Measurements from ENCODE around the gene PTGR3. TPM values are rescaled to one million over a fixed set of nuclear protein-coding genes. Genes with fewer than 3 reads are reported as not detected.

Gene PTGR3
- total and polyA plus RNA-seq, 4 donors = 6.8 to 18.7 (median 11.4) TPM

- H3K4me1 ChIP-seq (ENCODE audit: control insufficient read depth in 4 of 4, insufficient read depth in 4 of 4, low read length in 3 of 4) = peaks cover 0 to 7% (median 5%) of the 10 kb centered on the region in 4 donors
- DNase-seq (ENCODE audit: low spot score) = no peak
- 79% methylated on average over 4 of the region's 4 CpGs for WGBS
- H3K27me3 ChIP-seq (ENCODE audit: control insufficient read depth in 4 of 4, insufficient read depth in 4 of 4, low read length in 3 of 4) = no peaks in the 10 kb centered on the region
- H3K36me3 ChIP-seq (ENCODE audit: control insufficient read depth in 4 of 4, insufficient read depth in 3 of 4, low read depth in 1 of 4, low read length in 3 of 4) = peaks cover 0 to 18% (median 4%) of the 10 kb centered on the region in 4 donors
- no peak for TF ChIP-seq CTCF (IDR thresholded peaks at IDR 0.05; ENCODE audit: low read depth, low read length, missing input control)
- no peak for TF ChIP-seq RAD21 (IDR thresholded peaks at IDR 0.05)
- no peak for TF ChIP-seq RXRA (IDR thresholded peaks at IDR 0.05)
- H3K27ac ChIP-seq (ENCODE audit: low read depth in 1 of 2, low read length in 2 of 2) = no peak overlapping the region
- no peaks in the 10 kb centered on the region for H3K9me3 ChIP-seq (ENCODE audit: control insufficient read depth in 4 of 4, low read length in 3 of 4)
- H3K9ac ChIP-seq (ENCODE audit: low read depth in 1 of 2, low read length in 2 of 2) = no peak overlapping the region
- H3K4me3 ChIP-seq (ENCODE audit: low read depth in 1 of 3, low read length in 3 of 3) = no peak overlapping the region
Measured at GRCh38 chr18:75199327-75199726, 9.6 kb downstream of the PTGR3 start.

GRCh38 chr18:75198036-75198435 is 10.9 kb downstream of the PTGR3 start:
- 32% methylated on average over 3 of the region's 3 CpGs for WGBS
- no peak for TF ChIP-seq YY1 (IDR thresholded peaks at IDR 0.05)
- peaks cover 0 to 18% (median 4%) of the 10 kb centered on the region in 4 donors for H3K36me3 ChIP-seq (ENCODE audit: control insufficient read depth in 4 of 4, insufficient read depth in 3 of 4, low read depth in 1 of 4, low read length in 3 of 4)
- H3K4me3 ChIP-seq (ENCODE audit: low read depth in 1 of 3, low read length in 3 of 3) = no peak overlapping the region
- DNase-seq (ENCODE audit: low spot score) = no peak
- H3K27me3 ChIP-seq (ENCODE audit: control insufficient read depth in 4 of 4, insufficient read depth in 4 of 4, low read length in 3 of 4) = no peaks in the 10 kb centered on the region
- H3K4me1 ChIP-seq (ENCODE audit: control insufficient read depth in 4 of 4, insufficient read depth in 4 of 4, low read length in 3 of 4) = no peaks in the 10 kb centered on the region
- H3K27ac ChIP-seq (ENCODE audit: low read depth in 1 of 2, low read length in 2 of 2) = no peak overlapping the region
- H3K9me3 ChIP-seq (ENCODE audit: control insufficient read depth in 4 of 4, low read length in 3 of 4) = no peaks in the 10 kb centered on the region
- no peak overlapping the region for H3K9ac ChIP-seq (ENCODE audit: low read depth in 1 of 2, low read length in 2 of 2)

GRCh38 chr18:75192899-75193298 is 16.0 kb downstream of the PTGR3 start:
- Histone ChIP-seq H3K9ac (ENCODE audit: low read depth in 1 of 2, low read length in 2 of 2) (no peak overlapping the region), H3K4me1 (ENCODE audit: control insufficient read depth in 4 of 4, insufficient read depth in 4 of 4, low read length in 3 of 4) (no peaks in the 10 kb centered on the region), H3K27ac (ENCODE audit: low read depth in 1 of 2, low read length in 2 of 2) (no peak overlapping the region), H3K9me3 (ENCODE audit: control insufficient read depth in 4 of 4, low read length in 3 of 4) (no peaks in the 10 kb centered on the region), H3K4me3 (ENCODE audit: low read depth in 1 of 3, low read length in 3 of 3) (no peak overlapping the region), H3K27me3 (ENCODE audit: control insufficient read depth in 4 of 4, insufficient read depth in 4 of 4, low read length in 3 of 4) (no peaks in the 10 kb centered on the region), H3K36me3 (ENCODE audit: control insufficient read depth in 4 of 4, insufficient read depth in 3 of 4, low read depth in 1 of 4, low read length in 3 of 4) (no peaks in the 10 kb centered on the region)
- 84% methylated on average over 7 of the region's 7 CpGs for WGBS
- TF ChIP-seq NR2F2 (IDR thresholded peaks at IDR 0.05) = no peak
- no peak for TF ChIP-seq CTCF (IDR thresholded peaks at IDR 0.05; ENCODE audit: low read depth, low read length, missing input control)
- no peak for TF ChIP-seq REST (IDR thresholded peaks at IDR 0.05)
- TF ChIP-seq ATF3 (IDR thresholded peaks at IDR 0.05) = no peak
- TF ChIP-seq FOXA2 (IDR thresholded peaks at IDR 0.05) = no peak
- no peak for TF ChIP-seq TAF1 (conservative IDR thresholded peaks at IDR 0.05)
- no peak for TF ChIP-seq HNF4G (IDR thresholded peaks at IDR 0.05)
- no peak for TF ChIP-seq SP1 (IDR thresholded peaks at IDR 0.05)
- no peak for TF ChIP-seq RAD21 (IDR thresholded peaks at IDR 0.05)
- no peak for TF ChIP-seq JUND (IDR thresholded peaks at IDR 0.05)
- TF ChIP-seq MAX (IDR thresholded peaks at IDR 0.05) = no peak
- no peak for TF ChIP-seq YY1 (IDR thresholded peaks at IDR 0.05)
- no peak for TF ChIP-seq RXRA (IDR thresholded peaks at IDR 0.05)
- TF ChIP-seq EGR1 (IDR thresholded peaks at IDR 0.05; ENCODE audit: low read depth in 2 of 2) = no peak
- no peak for DNase-seq (ENCODE audit: low spot score)
